A549 (cell line): Measurements from ENCODE around the gene RLN3. TPM values are rescaled to one million over a fixed set of nuclear protein-coding genes. Genes with fewer than 3 reads are reported as not detected.

Source experiments
- ATAC-seq, 2 experiments: fragments of 200-7000 bp in 1 of 2; fragments of >200 bp in 1 of 2; cut with Nextera tagmentation in 1 of 2; cut with Tn5 transposase in 1 of 2; 3 replicates each; pipeline versions ENCODE4 v1.8.0 to v1.9.1; 2018 to 2020; ENCODE audit warnings: mild to moderate bottlenecking in 1 of 2, moderate library complexity in 1 of 2
- CTCF ChIA-PET: fragments of 300-600 bp; sonication (Branson Sonifier 250); formaldehyde crosslinking; extraction: SDS; loops from one replicate; lab custom pipeline; 2021; ENCODE audit warnings: antibody characterized with exemption, inconsistent platforms; lab: Yijun Ruan, JAX
- POLR2A ChIA-PET: fragments of 350-600 bp; formaldehyde crosslinking; extraction: SDS; loops from one replicate; lab custom pipeline; 2021; ENCODE audit warnings: antibody characterized with exemption, inconsistent platforms; lab: Yijun Ruan, JAX
- DNase-seq, 2 experiments: peaks; one replicate each; pipeline versions ENCODE4 v3.0.0 to v3.0.0-alpha.2; 2011 to 2016; ENCODE audit warnings: low read depth in 1 of 2, low spot score in 1 of 2
- FAIRE-seq: peaks from 2 replicates; lab custom pipeline; 2011; peaks lifted over from hg19 to GRCh38; lab: Jason Lieb, UNC
- H3K27ac ChIP-seq, 2 experiments: fragments of >200 bp; sonication (Bioruptor Twin); formaldehyde crosslinking; 3 replicates each; pipeline ENCODE4 v1.5.1; 2016 to 2017
- H3K4me1 ChIP-seq: fragments of >200 bp; sonication (Bioruptor Twin); formaldehyde crosslinking; 3 replicates; pipeline ENCODE4 v1.6.1; 2016
- H3K4me2 ChIP-seq: fragments of >200 bp; sonication (Bioruptor Twin); formaldehyde crosslinking; 3 replicates; pipeline ENCODE4 v1.6.1; 2016
- H3K4me3 ChIP-seq: fragments of >200 bp; sonication (Bioruptor Twin); formaldehyde crosslinking; 3 replicates; pipeline ENCODE4 v1.5.1; 2016
- H3K9me3 ChIP-seq: fragments of >200 bp; sonication (Bioruptor Twin); formaldehyde crosslinking; 3 replicates; pipeline ENCODE4 v1.6.1; 2016
- CBX2 ChIP-seq: fragments of 200-600 bp; sonication (generic); IDR thresholded peaks from 2 replicates; pipeline ENCODE4 v1.6.1; 2016; ENCODE audit warnings: low read depth, mild to moderate bottlenecking, borderline replicate concordance
- E2F6 ChIP-seq: IDR thresholded peaks from 2 replicates; pipeline ENCODE4 v1.6.1; 2012; ENCODE audit warnings: low read depth, borderline replicate concordance
- ELK1 ChIP-seq: fragments of 150-350 bp; IDR thresholded peaks from 2 replicates; pipeline ENCODE4 v1.6.1; 2014; ENCODE audit warnings: low read depth, mild to moderate bottlenecking, low read length
- ESRRA ChIP-seq: fragments of 150-350 bp; IDR thresholded peaks from 2 replicates; pipeline ENCODE4 v1.6.1; 2014; ENCODE audit warnings: mild to moderate bottlenecking, low read length, borderline replicate concordance
- HES2 ChIP-seq: fragments of >200 bp; sonication (Bioruptor Twin); formaldehyde crosslinking; IDR thresholded peaks from 2 replicates; pipeline ENCODE4 v1.6.1; 2016
- HOXB5 ChIP-seq: fragments of 250-450 bp; sonication (Bioruptor Pico); IDR thresholded peaks from 2 replicates; pipeline ENCODE4 v1.5.0; 2020; ENCODE audit warnings: mild to moderate bottlenecking, moderate library complexity
- JUNB ChIP-seq: fragments of >200 bp; sonication (Bioruptor Twin); formaldehyde crosslinking; IDR thresholded peaks from 2 replicates; pipeline ENCODE4 v1.6.1; 2016
- NR3C1 ChIP-seq: fragments of >200 bp; sonication (Bioruptor Twin); formaldehyde crosslinking; IDR thresholded peaks from 3 replicates; pipeline ENCODE4 v1.6.1; 2017
- RARB ChIP-seq: fragments of 250-450 bp; sonication (Bioruptor Pico); IDR thresholded peaks from 2 replicates; pipeline ENCODE4 v1.8.0; 2021; ENCODE audit warnings: mild to moderate bottlenecking, moderate library complexity
- SMC3 ChIP-seq: fragments of >200 bp; sonication (Bioruptor Twin); formaldehyde crosslinking; IDR thresholded peaks from 3 replicates; pipeline ENCODE4 v1.6.1; 2018; ENCODE audit warnings: inconsistent platforms
- ZC3H11A ChIP-seq: fragments of 450-650 bp; IDR thresholded peaks from 2 replicates; pipeline ENCODE4 v1.6.1; 2014; ENCODE audit warnings: antibody characterized with exemption, mild to moderate bottlenecking
- ZNF302 ChIP-seq: fragments of 250-450 bp; sonication (Bioruptor Pico); IDR thresholded peaks from 2 replicates; pipeline ENCODE4 v1.9.0; 2021; ENCODE audit warnings: inconsistent platforms, mild to moderate bottlenecking, moderate library complexity
- WGBS: methylation state at CpG from one replicate; pipeline ENCODE4 v1.1.6; 2017; ENCODE audit errors: missing lambda C conversion rate; 5-methylcytosine and 5-hydroxymethylcytosine counted together
- polyA plus RNA-seq, 4 experiments: library from polyadenylated mRNA; depleted of rRNA in 3 of 4; stranded (reverse); fragments of >200 nt; fragmentation: RNase III in 1 of 4; extraction: RNeasy Plus Mini Kit Qiagen cat#74134 plus additional on column Dnase treatment in 1 of 4; gene quantifications; 2 replicates in 3 of 4; 3 replicates in 1 of 4; pipeline ENCODE4 v1.2.3, GENCODE V29; 2011 to 2017
- TF ChIP-seq, protein P1 (sequence below): fragments of 200-600 bp; sonication (generic); IDR thresholded peaks from 2 replicates; pipeline ENCODE4 v1.6.1; 2016; ENCODE audit warnings: antibody characterized with exemption, mild to moderate bottlenecking, moderate library complexity
- TF ChIP-seq, protein P2 (sequence below): fragments of 450-650 bp; IDR thresholded peaks from 2 replicates; pipeline ENCODE4 v1.6.1; 2014; ENCODE audit warnings: antibody characterized with exemption
- TF ChIP-seq, protein P3 (sequence below): fragments of 250-450 bp; sonication (Bioruptor Pico); IDR thresholded peaks from 2 replicates; pipeline ENCODE4 v1.5.0; 2021; ENCODE audit warnings: mild to moderate bottlenecking, moderate library complexity, borderline replicate concordance

Gene RLN3
- polyA plus RNA-seq, 2 of the 4 experiments (the other 2 are of a cell fraction): not detected

DNA sequence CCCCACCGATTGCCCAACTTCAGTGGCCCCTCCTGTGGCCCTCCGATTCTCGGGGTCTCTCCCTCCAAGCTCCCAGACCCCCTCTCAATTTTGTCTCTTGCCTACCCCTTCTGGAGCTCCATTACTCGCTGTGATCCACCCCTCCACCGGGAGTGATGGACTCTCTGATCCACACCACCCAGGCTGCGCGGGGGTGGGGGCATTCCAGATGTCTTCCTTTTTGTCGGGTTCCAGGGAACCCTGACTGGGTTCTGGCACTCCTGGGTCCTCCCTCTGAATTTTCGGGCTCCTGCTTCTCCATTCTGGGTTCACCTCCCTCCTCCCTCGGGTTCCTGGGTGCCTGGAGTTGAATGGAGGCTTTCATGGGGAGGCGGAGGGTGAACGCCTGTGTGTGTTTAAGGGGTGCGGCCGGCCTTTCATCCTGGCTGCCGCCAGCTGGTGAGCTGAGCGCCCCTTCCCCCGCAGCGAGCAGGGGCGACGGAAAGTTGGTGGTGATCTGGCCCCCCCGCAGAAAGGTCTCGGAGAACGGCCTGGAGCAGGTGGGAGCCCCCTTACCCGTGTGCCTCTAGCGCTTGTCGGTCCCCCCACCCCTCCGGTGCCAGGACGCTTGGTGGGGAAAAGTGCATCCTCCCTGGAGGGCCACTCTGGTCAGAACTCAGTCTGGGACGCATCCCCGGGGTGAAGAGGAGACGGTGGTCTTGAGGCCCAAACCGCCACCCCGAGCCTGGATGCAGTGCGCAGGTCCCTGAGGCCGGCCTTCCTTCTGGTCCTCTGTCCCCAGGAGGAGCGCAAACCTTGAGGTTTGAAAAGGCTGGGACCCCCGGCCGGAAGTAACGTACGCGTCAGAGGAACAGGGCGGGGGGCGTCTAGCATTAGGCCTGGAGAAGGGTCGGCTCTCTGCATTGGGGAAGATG lies 46.2 kb downstream of the RLN3 start:
- peak overlapping the region; percentile 99 for H3K4me2 ChIP-seq
- no peak for DNase-seq
- peaks cover 4% of the 10 kb centered on the region; the same call in 1 of the 3 replicates for H3K4me1 ChIP-seq
- TF ChIP-seq RARB (CRISPR knock-in tag) (no peak), ESRRA (no peak), ZNF302 (CRISPR knock-in tag) (no peak), JUNB (no peak), CBX2 (no peak), ZC3H11A (no peak), SMC3 (no peak), HOXB5 (CRISPR knock-in tag) (no peak), NR3C1 (no peak), ELK1 (no peak), HES2 (no peak)
- TF ChIP-seq, protein P1, sequence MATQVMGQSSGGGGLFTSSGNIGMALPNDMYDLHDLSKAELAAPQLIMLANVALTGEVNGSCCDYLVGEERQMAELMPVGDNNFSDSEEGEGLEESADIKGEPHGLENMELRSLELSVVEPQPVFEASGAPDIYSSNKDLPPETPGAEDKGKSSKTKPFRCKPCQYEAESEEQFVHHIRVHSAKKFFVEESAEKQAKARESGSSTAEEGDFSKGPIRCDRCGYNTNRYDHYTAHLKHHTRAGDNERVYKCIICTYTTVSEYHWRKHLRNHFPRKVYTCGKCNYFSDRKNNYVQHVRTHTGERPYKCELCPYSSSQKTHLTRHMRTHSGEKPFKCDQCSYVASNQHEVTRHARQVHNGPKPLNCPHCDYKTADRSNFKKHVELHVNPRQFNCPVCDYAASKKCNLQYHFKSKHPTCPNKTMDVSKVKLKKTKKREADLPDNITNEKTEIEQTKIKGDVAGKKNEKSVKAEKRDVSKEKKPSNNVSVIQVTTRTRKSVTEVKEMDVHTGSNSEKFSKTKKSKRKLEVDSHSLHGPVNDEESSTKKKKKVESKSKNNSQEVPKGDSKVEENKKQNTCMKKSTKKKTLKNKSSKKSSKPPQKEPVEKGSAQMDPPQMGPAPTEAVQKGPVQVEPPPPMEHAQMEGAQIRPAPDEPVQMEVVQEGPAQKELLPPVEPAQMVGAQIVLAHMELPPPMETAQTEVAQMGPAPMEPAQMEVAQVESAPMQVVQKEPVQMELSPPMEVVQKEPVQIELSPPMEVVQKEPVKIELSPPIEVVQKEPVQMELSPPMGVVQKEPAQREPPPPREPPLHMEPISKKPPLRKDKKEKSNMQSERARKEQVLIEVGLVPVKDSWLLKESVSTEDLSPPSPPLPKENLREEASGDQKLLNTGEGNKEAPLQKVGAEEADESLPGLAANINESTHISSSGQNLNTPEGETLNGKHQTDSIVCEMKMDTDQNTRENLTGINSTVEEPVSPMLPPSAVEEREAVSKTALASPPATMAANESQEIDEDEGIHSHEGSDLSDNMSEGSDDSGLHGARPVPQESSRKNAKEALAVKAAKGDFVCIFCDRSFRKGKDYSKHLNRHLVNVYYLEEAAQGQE: no peak
- TF ChIP-seq, protein P2, sequence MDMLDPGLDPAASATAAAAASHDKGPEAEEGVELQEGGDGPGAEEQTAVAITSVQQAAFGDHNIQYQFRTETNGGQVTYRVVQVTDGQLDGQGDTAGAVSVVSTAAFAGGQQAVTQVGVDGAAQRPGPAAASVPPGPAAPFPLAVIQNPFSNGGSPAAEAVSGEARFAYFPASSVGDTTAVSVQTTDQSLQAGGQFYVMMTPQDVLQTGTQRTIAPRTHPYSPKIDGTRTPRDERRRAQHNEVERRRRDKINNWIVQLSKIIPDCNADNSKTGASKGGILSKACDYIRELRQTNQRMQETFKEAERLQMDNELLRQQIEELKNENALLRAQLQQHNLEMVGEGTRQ: no peak
- TF ChIP-seq, protein P3, sequence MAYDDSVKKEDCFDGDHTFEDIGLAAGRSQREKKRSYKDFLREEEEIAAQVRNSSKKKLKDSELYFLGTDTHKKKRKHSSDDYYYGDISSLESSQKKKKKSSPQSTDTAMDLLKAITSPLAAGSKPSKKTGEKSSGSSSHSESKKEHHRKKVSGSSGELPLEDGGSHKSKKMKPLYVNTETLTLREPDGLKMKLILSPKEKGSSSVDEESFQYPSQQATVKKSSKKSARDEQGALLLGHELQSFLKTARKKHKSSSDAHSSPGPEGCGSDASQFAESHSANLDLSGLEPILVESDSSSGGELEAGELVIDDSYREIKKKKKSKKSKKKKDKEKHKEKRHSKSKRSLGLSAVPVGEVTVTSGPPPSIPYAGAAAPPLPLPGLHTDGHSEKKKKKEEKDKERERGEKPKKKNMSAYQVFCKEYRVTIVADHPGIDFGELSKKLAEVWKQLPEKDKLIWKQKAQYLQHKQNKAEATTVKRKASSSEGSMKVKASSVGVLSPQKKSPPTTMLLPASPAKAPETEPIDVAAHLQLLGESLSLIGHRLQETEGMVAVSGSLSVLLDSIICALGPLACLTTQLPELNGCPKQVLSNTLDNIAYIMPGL: no peak
- H3K27ac ChIP-seq: peak overlapping the region; percentile 94 to 99
- FAIRE-seq: no peak
- ChIA-PET CTCF (interaction anchor here (0.7 to 5.6 kb wide), 20 partner anchors 9 to 290 kb away, joined by 3 to 93 read pairs (median 4); partner anchors contain the start of genes C19orf67, IL27RA, NANOS3 and PALM3), POLR2A (interaction anchor here (0.7 to 1.2 kb wide), 2 partner anchors 42 to 194 kb away, joined by 3 to 4 read pairs; partner anchors contain the start of gene IL27RA)
- 5% methylated on average over 19 of the region's 44 CpGs for WGBS
- H3K9me3 ChIP-seq: no peaks in the 10 kb centered on the region
- peak; percentile 26 to 38; a peak in 3 of 6 replicates for ATAC-seq
- peak overlapping the region; percentile 83 for H3K4me3 ChIP-seq

GRCh38 chr19:14078411-14078810 lies 50.5 kb downstream of the RLN3 start:
- 91% methylated on average over 2 of the region's 2 CpGs for WGBS
- ChIA-PET CTCF (interaction anchor here (0.6 to 1.1 kb wide), 5 partner anchors 12 to 289 kb away, joined by 3 to 5 read pairs (median 3); no protein-coding TSS in a partner anchor), POLR2A (no interaction called here)
- TF ChIP-seq E2F6 (no peak), ZNF302 (CRISPR knock-in tag) (no peak)
- Histone ChIP-seq H3K9me3 (no peaks in the 10 kb centered on the region), H3K4me2 (no peak overlapping the region), H3K4me3 (no peak overlapping the region), H3K27ac (no peak overlapping the region), H3K4me1 (peaks cover 13% of the 10 kb centered on the region; the same call in 1 of the 3 replicates)
- no peak for DNase-seq
- ATAC-seq: no peak
- no peak for FAIRE-seq

Other genes starting within 250 kb of the RLN3 start
- gene ZSWIM4, start 232.7 kb upstream of the RLN3 start, polyA plus RNA-seq (2011; rRNA removed): 1.6 and 1.7 TPM in 2 replicates
- gene ZSWIM4, start 232.7 kb upstream of the RLN3 start, polyA plus RNA-seq (2017; fragmentation: RNase III; extraction: RNeasy Plus Mini Kit Qiagen cat#74134 plus additional on column Dnase treatment): 3.4 to 3.9 TPM (median 3.7 TPM) in 3 replicates
- gene NANOS3, start 151.0 kb upstream of the RLN3 start, polyA plus RNA-seq (2011; rRNA removed): 0.31 and 0.53 TPM in 2 replicates
- gene NANOS3, start 151.0 kb upstream of the RLN3 start, polyA plus RNA-seq (2017; fragmentation: RNase III; extraction: RNeasy Plus Mini Kit Qiagen cat#74134 plus additional on column Dnase treatment): 0.78 to 1.2 TPM (median 1.1 TPM) in 3 replicates
- 0.09 and 0.12 TPM in 2 replicates for gene BRME1, start 122.0 kb upstream of the RLN3 start, polyA plus RNA-seq (2011; rRNA removed)
- 1.1 to 2.3 TPM (median 1.2 TPM) in 3 replicates for gene BRME1, start 122.0 kb upstream of the RLN3 start, polyA plus RNA-seq (2017; fragmentation: RNase III; extraction: RNeasy Plus Mini Kit Qiagen cat#74134 plus additional on column Dnase treatment)
- gene CC2D1A, start 121.9 kb upstream of the RLN3 start, polyA plus RNA-seq (2011; rRNA removed): 4.7 and 4.8 TPM in 2 replicates
- gene CC2D1A, start 121.9 kb upstream of the RLN3 start, polyA plus RNA-seq (2017; fragmentation: RNase III; extraction: RNeasy Plus Mini Kit Qiagen cat#74134 plus additional on column Dnase treatment): 13.9 to 15.3 TPM (median 14.0 TPM) in 3 replicates
- 0.50 and 0.79 TPM in 2 replicates for gene PODNL1, start 89.7 kb upstream of the RLN3 start, polyA plus RNA-seq (2011; rRNA removed)
- 1.1 to 1.8 TPM (median 1.3 TPM) in 3 replicates for gene PODNL1, start 89.7 kb upstream of the RLN3 start, polyA plus RNA-seq (2017; fragmentation: RNase III; extraction: RNeasy Plus Mini Kit Qiagen cat#74134 plus additional on column Dnase treatment)
- gene DCAF15, start 75.6 kb upstream of the RLN3 start, polyA plus RNA-seq (2011; rRNA removed): 6.9 and 10.2 TPM in 2 replicates
- gene DCAF15, start 75.6 kb upstream of the RLN3 start, polyA plus RNA-seq (2017; fragmentation: RNase III; extraction: RNeasy Plus Mini Kit Qiagen cat#74134 plus additional on column Dnase treatment): 21.1 to 23.0 TPM (median 21.5 TPM) in 3 replicates
- gene RFX1, start 21.8 kb upstream of the RLN3 start, polyA plus RNA-seq (2011; rRNA removed): 0.57 and 0.79 TPM in 2 replicates
- 4.9 to 5.4 TPM (median 4.9 TPM) in 3 replicates for gene RFX1, start 21.8 kb upstream of the RLN3 start, polyA plus RNA-seq (2017; fragmentation: RNase III; extraction: RNeasy Plus Mini Kit Qiagen cat#74134 plus additional on column Dnase treatment)
- gene IL27RA, start 3.6 kb downstream of the RLN3 start, polyA plus RNA-seq (2011; rRNA removed): 3.0 and 3.1 TPM in 2 replicates
- 4.0 to 4.6 TPM (median 4.5 TPM) in 3 replicates for gene IL27RA, start 3.6 kb downstream of the RLN3 start, polyA plus RNA-seq (2017; fragmentation: RNase III; extraction: RNeasy Plus Mini Kit Qiagen cat#74134 plus additional on column Dnase treatment)
- 0.73 and 0.96 TPM in 2 replicates for gene PALM3, start 33.9 kb downstream of the RLN3 start, polyA plus RNA-seq (2011; rRNA removed)
- 7.9 to 12.1 TPM (median 10.2 TPM) in 3 replicates for gene PALM3, start 33.9 kb downstream of the RLN3 start, polyA plus RNA-seq (2017; fragmentation: RNase III; extraction: RNeasy Plus Mini Kit Qiagen cat#74134 plus additional on column Dnase treatment)
- gene MISP3, start 44.6 kb downstream of the RLN3 start, polyA plus RNA-seq (2011; rRNA removed): 1.3 and 1.9 TPM in 2 replicates
- 2.1 to 2.8 TPM (median 2.3 TPM) in 3 replicates for gene MISP3, start 44.6 kb downstream of the RLN3 start, polyA plus RNA-seq (2017; fragmentation: RNase III; extraction: RNeasy Plus Mini Kit Qiagen cat#74134 plus additional on column Dnase treatment)
- not detected in 2 replicates for gene C19orf67, start 57.6 kb downstream of the RLN3 start, polyA plus RNA-seq (2011; rRNA removed)
- gene C19orf67, start 57.6 kb downstream of the RLN3 start, polyA plus RNA-seq (2017; fragmentation: RNase III; extraction: RNeasy Plus Mini Kit Qiagen cat#74134 plus additional on column Dnase treatment): not detected in 3 replicates
- 7.7 and 8.4 TPM in 2 replicates for gene SAMD1, start 62.6 kb downstream of the RLN3 start, polyA plus RNA-seq (2011; rRNA removed)
- 26.9 to 30.8 TPM (median 28.9 TPM) in 3 replicates for gene SAMD1, start 62.6 kb downstream of the RLN3 start, polyA plus RNA-seq (2017; fragmentation: RNase III; extraction: RNeasy Plus Mini Kit Qiagen cat#74134 plus additional on column Dnase treatment)
- gene PRKACA, start 89.6 kb downstream of the RLN3 start, polyA plus RNA-seq (2011; rRNA removed): 10.0 and 12.0 TPM in 2 replicates
- gene PRKACA, start 89.6 kb downstream of the RLN3 start, polyA plus RNA-seq (2017; fragmentation: RNase III; extraction: RNeasy Plus Mini Kit Qiagen cat#74134 plus additional on column Dnase treatment): 40.9 to 46.2 TPM (median 41.1 TPM) in 3 replicates
- 12.1 and 17.1 TPM in 2 replicates for gene ASF1B, start 108.4 kb downstream of the RLN3 start, polyA plus RNA-seq (2011; rRNA removed)
- gene ASF1B, start 108.4 kb downstream of the RLN3 start, polyA plus RNA-seq (2017; fragmentation: RNase III; extraction: RNeasy Plus Mini Kit Qiagen cat#74134 plus additional on column Dnase treatment): 37.8 to 46.2 TPM (median 42.1 TPM) in 3 replicates
- gene ADGRL1, start 178.0 kb downstream of the RLN3 start, polyA plus RNA-seq (2011; rRNA removed): 3.9 and 5.6 TPM in 2 replicates
- gene ADGRL1, start 178.0 kb downstream of the RLN3 start, polyA plus RNA-seq (2017; fragmentation: RNase III; extraction: RNeasy Plus Mini Kit Qiagen cat#74134 plus additional on column Dnase treatment): 5.4 to 7.4 TPM (median 6.0 TPM) in 3 replicates